ENCODE measurements around the gene IFNL1.

The IFNL1 gene

GRCh38 chr19:39303373-39304184, 7.4 kb downstream of the IFNL1 start:
- Histone ChIP-seq H3K9me3 (ENCODE audit: low read length) (no peaks in the 10 kb centered on the region), H3K4me3 (ENCODE audit: low read depth, low read length, poor library complexity, severe bottlenecking) (no peak overlapping the region), H2AFZ (ENCODE audit: low read length) (no peak overlapping the region), H3K9ac (ENCODE audit: low read length) (no peak overlapping the region), H3K4me1 (ENCODE audit: insufficient read depth, low read length, severe bottlenecking) (no peaks in the 10 kb centered on the region), H3F3A (ENCODE audit: insufficient read depth, low read length) (no peaks in the 10 kb centered on the region), H3K27me3 (ENCODE audit: insufficient read depth, low read length) (no peaks in the 10 kb centered on the region), H3K27ac (ENCODE audit: low read depth, low read length, poor library complexity, severe bottlenecking) (no peak overlapping the region), H3K4me2 (ENCODE audit: low read length) (no peak overlapping the region), H4K20me1 (ENCODE audit: insufficient read depth, low read length) (no peaks in the 10 kb centered on the region), H3K9me2 (ENCODE audit: low read depth, low read length) (no peaks in the 10 kb centered on the region), H3K36me3 (ENCODE audit: insufficient read depth, low read length) (no peaks in the 10 kb centered on the region; the same call in 1 of the 2 replicates), H3K79me2 (ENCODE audit: insufficient read depth, low read length) (no peaks in the 10 kb centered on the region)
- TF ChIP-seq EZH2 (IDR thresholded peaks at IDR 0.05; ENCODE audit: borderline replicate concordance, low read length) (no peak), CTCF (IDR thresholded peaks at IDR 0.05; ENCODE audit: low read length) (no peak)

DNA sequence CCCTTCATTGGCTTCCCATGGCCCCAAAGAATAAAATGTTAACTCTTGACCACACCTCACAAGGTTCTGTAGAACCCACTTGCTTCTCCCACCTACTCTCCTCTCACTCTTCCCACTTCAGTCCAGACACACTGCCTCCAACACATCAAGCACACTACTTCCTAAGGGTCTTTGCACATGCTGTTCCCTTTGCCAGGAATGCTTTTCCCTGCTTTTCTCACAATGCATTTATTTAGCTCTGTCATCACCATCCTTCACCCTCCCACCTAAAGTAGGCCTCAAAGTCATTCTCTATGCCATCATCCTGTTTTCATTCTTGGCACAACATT, 7.9 kb downstream of the IFNL1 start:
- Histone ChIP-seq H3K79me2 (ENCODE audit: insufficient read depth, low read length) (no peaks in the 10 kb centered on the region), H3K27ac (ENCODE audit: low read depth, low read length, poor library complexity, severe bottlenecking) (no peak overlapping the region), H3K9me3 (ENCODE audit: low read length) (no peaks in the 10 kb centered on the region), H4K20me1 (ENCODE audit: insufficient read depth, low read length) (no peaks in the 10 kb centered on the region), H3K9me2 (ENCODE audit: low read depth, low read length) (no peaks in the 10 kb centered on the region), H3K27me3 (ENCODE audit: insufficient read depth, low read length) (no peaks in the 10 kb centered on the region), H3K9ac (ENCODE audit: low read length) (no peak overlapping the region), H3F3A (ENCODE audit: insufficient read depth, low read length) (no peaks in the 10 kb centered on the region), H3K4me3 (ENCODE audit: low read depth, low read length, poor library complexity, severe bottlenecking) (no peak overlapping the region), H3K4me2 (ENCODE audit: low read length) (no peak overlapping the region), H3K4me1 (ENCODE audit: insufficient read depth, low read length, severe bottlenecking) (no peaks in the 10 kb centered on the region), H3K36me3 (ENCODE audit: insufficient read depth, low read length) (no peaks in the 10 kb centered on the region; the same call in 1 of the 2 replicates), H2AFZ (ENCODE audit: low read length) (no peak overlapping the region)
- TF ChIP-seq EZH2 (IDR thresholded peaks at IDR 0.05; ENCODE audit: borderline replicate concordance, low read length) (no peak), CTCF (IDR thresholded peaks at IDR 0.05; ENCODE audit: low read length) (no peak)

DNA sequence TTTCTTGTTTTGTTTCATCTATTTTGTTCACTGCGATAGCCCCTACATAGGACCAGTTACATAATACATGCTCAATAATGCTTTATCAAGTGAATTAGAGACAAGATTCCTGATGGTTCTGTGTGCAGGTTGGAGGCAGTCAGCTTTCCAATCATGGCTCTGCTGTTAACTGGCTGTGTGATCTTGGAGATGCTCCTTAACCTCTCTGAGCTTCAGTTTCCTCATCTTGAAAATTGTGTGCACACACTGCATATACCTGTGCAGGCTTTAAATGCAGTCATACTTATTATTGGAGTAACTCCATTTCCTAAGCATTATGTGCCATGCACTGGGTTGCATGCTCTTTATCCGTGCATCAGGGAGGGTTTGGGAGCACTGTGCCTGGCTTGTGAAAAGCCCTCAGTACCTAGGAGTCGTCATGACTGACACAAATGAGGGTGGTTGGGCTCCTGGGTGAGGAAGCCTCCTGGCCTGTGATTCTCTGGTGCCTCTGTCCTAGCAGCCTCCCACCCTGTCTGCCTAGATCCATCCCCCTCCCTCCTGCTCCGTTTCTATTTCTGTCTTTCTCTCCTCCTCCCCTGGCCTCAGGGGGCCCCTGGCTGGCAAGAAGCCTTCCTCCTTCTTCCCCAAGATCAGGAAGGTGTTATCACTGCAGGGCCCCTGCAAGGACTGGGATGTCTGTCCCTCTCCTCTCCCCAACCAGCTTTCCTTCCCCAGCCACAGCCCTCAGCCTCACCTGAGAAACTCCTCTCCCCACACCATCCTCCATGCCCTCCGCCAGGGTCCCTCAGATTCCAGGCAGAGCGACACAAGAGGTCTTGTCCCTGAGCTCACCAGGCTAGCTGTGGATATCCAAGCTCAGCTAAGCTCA, 8.7 kb downstream of the IFNL1 start:
- Histone ChIP-seq H3F3A (ENCODE audit: insufficient read depth, low read length) (no peaks in the 10 kb centered on the region), H3K9ac (ENCODE audit: low read length) (no peak overlapping the region), H3K9me3 (ENCODE audit: low read length) (no peaks in the 10 kb centered on the region), H3K27ac (ENCODE audit: low read depth, low read length, poor library complexity, severe bottlenecking) (no peak overlapping the region), H3K4me2 (ENCODE audit: low read length) (no peak overlapping the region), H3K79me2 (ENCODE audit: insufficient read depth, low read length) (no peaks in the 10 kb centered on the region), H2AFZ (ENCODE audit: low read length) (no peak overlapping the region), H3K36me3 (ENCODE audit: insufficient read depth, low read length) (no peaks in the 10 kb centered on the region; the same call in 1 of the 2 replicates), H3K27me3 (ENCODE audit: insufficient read depth, low read length) (no peaks in the 10 kb centered on the region), H4K20me1 (ENCODE audit: insufficient read depth, low read length) (no peaks in the 10 kb centered on the region), H3K4me3 (ENCODE audit: low read depth, low read length, poor library complexity, severe bottlenecking) (no peak overlapping the region), H3K9me2 (ENCODE audit: low read depth, low read length) (no peaks in the 10 kb centered on the region), H3K4me1 (ENCODE audit: insufficient read depth, low read length, severe bottlenecking) (no peaks in the 10 kb centered on the region)
- no peak for TF ChIP-seq CTCF (IDR thresholded peaks at IDR 0.05; ENCODE audit: low read length)
- TF ChIP-seq EZH2 (IDR thresholded peaks at IDR 0.05; ENCODE audit: borderline replicate concordance, low read length): no peak

All from OCI-LY1 (cell line).